Body of pancreas (tissue), 4 donors: ENCODE data around the gene VAPA. TPM values are rescaled to one million over a fixed set of nuclear protein-coding genes. Genes with fewer than 3 reads are reported as not detected.
"Not testable (repeated sequence)": the region's sequence is repeated elsewhere in the genome, so short reads cannot be mapped to it uniquely, and the experiment has no call there.

ENCODE experiments used
- ATAC-seq: fragments of 150-250 bp; one replicate; pipeline ENCODE4 v1.9.1; 2016
- DNase-seq, 4 donors: peaks; one replicate each; pipeline ENCODE4 v3.0.0-alpha.2; 2019
- H3K27ac ChIP-seq, 4 donors: fragments of 200-600 bp; sonication (generic); 1 replicate in 3 of 4; 2 replicates in 1 of 4; pipeline versions ENCODE4 v1.5.1 to v1.6.1; 2016 to 2019; ENCODE audit warnings: mild to moderate bottlenecking in 1 of 4, mixed read lengths in 1 of 4, moderate library complexity in 1 of 4
- H3K27me3 ChIP-seq, 2 donors: fragments of 200-600 bp; sonication (generic); one replicate each; pipeline ENCODE4 v1.6.0; 2016; ENCODE audit warnings: mild to moderate bottlenecking in 1 of 2
- H3K36me3 ChIP-seq, 2 donors: fragments of 200-600 bp; sonication (generic); replicated peaks in 1 of 2; 2 replicates each; pipeline ENCODE4 v1.5.1; 2016; ENCODE audit warnings: low read depth in 2 of 2; ENCODE audit not compliant: insufficient read depth in 1 of 2
- H3K4me1 ChIP-seq: fragments of 200-600 bp; sonication (generic); one replicate; pipeline ENCODE4 v1.6.0; 2016
- H3K4me3 ChIP-seq, 2 donors: fragments of 200-600 bp; sonication (generic); 1 replicate in 1 of 2; 2 replicates in 1 of 2; pipeline ENCODE4 v1.5.1; 2016 to 2019
- H3K9me3 ChIP-seq, 3 donors: fragments of 200-600 bp; sonication (generic); 1 replicate in 2 of 3; 2 replicates in 1 of 3; pipeline ENCODE4 v1.5.1; 2016
- POLR2A ChIP-seq, 3 donors: fragments of 450-650 bp; IDR thresholded peaks; one replicate each; pipeline ENCODE4 v1.6.1; 2016; ENCODE audit warnings: antibody characterized with exemption in 3 of 3, mild to moderate bottlenecking in 2 of 3
- WGBS, 2 donors: methylation state at CpG; one replicate each; pipeline ENCODE4 v1.1.5; 2017; 5-methylcytosine and 5-hydroxymethylcytosine counted together
- intact Hi-C: fragments of 100-400 bp; cut with DNase I; formaldehyde crosslinking; loops from one replicate; pipeline ENCODE4 v1.15.1; 2023
- total RNA-seq, 2 donors: library from RNA; depleted of rRNA; stranded (reverse); fragments of >200 nt; gene quantifications; one replicate each; pipeline ENCODE4 v1.1.0, GENCODE V29; 2016
- TF ChIP-seq, protein P1 (sequence below), 7 experiments: fragments of 450-650 bp in 4 of 7; fragments of 200-600 bp in 3 of 7; sonication (generic) in 3 of 7; IDR thresholded peaks; one replicate each; pipeline ENCODE4 v1.5.1; 2016 to 2019; ENCODE audit warnings: antibody characterized with exemption in 7 of 7

VAPA gene
- total RNA-seq, 2 donors from 2014 or later = 58.7 to 113 TPM

GRCh38 chr18:9885170-9886004 lies 28.4 kb upstream of the VAPA start, which contains the start of gene TXNDC2:
TXNDC2 (plus strand) TSS chr18:9885973; CDS start chr18:9886681, 708 bp downstream.
- no peak within 1 kb of the TSS for H3K4me3 ChIP-seq
- no peaks in the 10 kb centered on the region for H3K9me3 ChIP-seq
- 84 to 86% methylated on average over 8 of the region's 8 CpGs for WGBS, 2 donors
- no peaks in the 10 kb centered on the region for H3K27me3 ChIP-seq
- ATAC-seq (no peak), DNase-seq (no peak)
- no peaks in the 10 kb centered on the region for H3K4me1 ChIP-seq
- H3K36me3 ChIP-seq = no peaks in the 10 kb centered on the region
- TF ChIP-seq POLR2A (IDR thresholded peaks at IDR 0.05) = no peak
- TF ChIP-seq, protein P1, sequence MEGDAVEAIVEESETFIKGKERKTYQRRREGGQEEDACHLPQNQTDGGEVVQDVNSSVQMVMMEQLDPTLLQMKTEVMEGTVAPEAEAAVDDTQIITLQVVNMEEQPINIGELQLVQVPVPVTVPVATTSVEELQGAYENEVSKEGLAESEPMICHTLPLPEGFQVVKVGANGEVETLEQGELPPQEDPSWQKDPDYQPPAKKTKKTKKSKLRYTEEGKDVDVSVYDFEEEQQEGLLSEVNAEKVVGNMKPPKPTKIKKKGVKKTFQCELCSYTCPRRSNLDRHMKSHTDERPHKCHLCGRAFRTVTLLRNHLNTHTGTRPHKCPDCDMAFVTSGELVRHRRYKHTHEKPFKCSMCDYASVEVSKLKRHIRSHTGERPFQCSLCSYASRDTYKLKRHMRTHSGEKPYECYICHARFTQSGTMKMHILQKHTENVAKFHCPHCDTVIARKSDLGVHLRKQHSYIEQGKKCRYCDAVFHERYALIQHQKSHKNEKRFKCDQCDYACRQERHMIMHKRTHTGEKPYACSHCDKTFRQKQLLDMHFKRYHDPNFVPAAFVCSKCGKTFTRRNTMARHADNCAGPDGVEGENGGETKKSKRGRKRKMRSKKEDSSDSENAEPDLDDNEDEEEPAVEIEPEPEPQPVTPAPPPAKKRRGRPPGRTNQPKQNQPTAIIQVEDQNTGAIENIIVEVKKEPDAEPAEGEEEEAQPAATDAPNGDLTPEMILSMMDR (IDR thresholded peaks at IDR 0.05) = no peak
- no peak within 1 kb of the TSS for H3K27ac ChIP-seq
- intact Hi-C loops = no loop called here

DNA sequence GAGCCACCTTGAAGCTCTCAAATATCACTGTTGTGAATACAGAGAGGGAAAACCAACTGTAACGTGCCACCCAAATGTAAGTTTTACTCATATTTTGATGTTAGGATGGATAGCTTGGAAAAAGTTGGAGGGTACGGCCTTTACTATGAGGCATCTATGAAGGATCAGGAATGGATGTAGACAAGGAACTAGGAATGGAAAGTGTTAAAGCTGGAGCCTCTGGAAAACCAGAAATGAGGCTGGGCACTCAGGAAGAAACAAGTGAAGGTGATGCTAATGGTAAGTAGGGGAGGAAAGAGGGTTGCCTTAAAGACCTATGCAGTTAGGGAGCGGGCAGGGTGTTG lies 27.8 kb upstream of the VAPA start:
- no peaks in the 10 kb centered on the region for H3K4me1 ChIP-seq
- no peak overlapping the region for H3K27ac ChIP-seq
- 82 to 89% methylated on average over 3 of the region's 3 CpGs for WGBS, 2 donors
- no peaks in the 10 kb centered on the region for H3K36me3 ChIP-seq
- TF ChIP-seq, protein P1 (IDR thresholded peaks at IDR 0.05) = no peak
- no peak for TF ChIP-seq POLR2A (IDR thresholded peaks at IDR 0.05)
- H3K9me3 ChIP-seq = no peaks in the 10 kb centered on the region
- ATAC-seq = no peak
- intact Hi-C loops = no loop called here
- no peak overlapping the region for H3K4me3 ChIP-seq
- no peaks in the 10 kb centered on the region for H3K27me3 ChIP-seq
- DNase-seq = no peak

DNA sequence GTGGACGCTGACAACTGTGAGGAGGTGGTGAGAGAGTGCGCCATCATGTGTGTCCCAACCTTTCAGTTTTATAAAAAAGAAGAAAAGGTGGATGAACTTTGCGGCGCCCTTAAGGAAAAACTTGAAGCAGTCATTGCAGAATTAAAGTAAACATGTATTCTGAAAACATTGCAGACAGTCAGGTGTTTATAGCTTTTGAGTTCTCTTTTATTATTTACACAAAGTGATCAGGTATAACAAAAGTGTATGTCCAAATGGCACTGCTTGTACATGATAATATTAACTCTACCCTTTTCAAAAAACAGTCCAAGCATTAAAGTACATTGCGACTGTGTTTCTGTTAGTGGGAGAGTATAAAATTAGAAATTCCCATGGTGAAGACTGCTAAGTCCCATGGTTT lies 25.8 kb upstream of the VAPA start:
- WGBS, 2 donors = 88 to 93% methylated on average over 5 of the region's 5 CpGs

GRCh38 chr18:9890196-9890595 lies 23.6 kb upstream of the VAPA start:
- intact Hi-C loops = no loop called here
- ATAC-seq (no peak), DNase-seq (no peak)
- Histone ChIP-seq H3K4me1 (no peaks in the 10 kb centered on the region), H3K27me3 (no peaks in the 10 kb centered on the region), H3K9me3 (no peaks in the 10 kb centered on the region), H3K4me3 (no peak overlapping the region), H3K27ac (no peak overlapping the region), H3K36me3 (no peaks in the 10 kb centered on the region)
- WGBS, 2 donors = 89 to 92% methylated on average over 5 of the region's 5 CpGs
- TF ChIP-seq, protein P1 (IDR thresholded peaks at IDR 0.05) = no peak
- no peak for TF ChIP-seq POLR2A (IDR thresholded peaks at IDR 0.05)

More for the DNA sequence above, 25.8 kb upstream of the VAPA start:
- intact Hi-C loops = no loop called here
- DNase-seq = no peak
- no peak for ATAC-seq
- H3K9me3 ChIP-seq = no peaks in the 10 kb centered on the region
- H3K27ac ChIP-seq = no peak overlapping the region
- TF ChIP-seq, protein P1 (IDR thresholded peaks at IDR 0.05) = no peak
- TF ChIP-seq POLR2A (IDR thresholded peaks at IDR 0.05) = no peak
- H3K36me3 ChIP-seq = no peaks in the 10 kb centered on the region
- no peaks in the 10 kb centered on the region for H3K4me1 ChIP-seq
- no peak overlapping the region for H3K4me3 ChIP-seq
- no peaks in the 10 kb centered on the region for H3K27me3 ChIP-seq

DNA sequence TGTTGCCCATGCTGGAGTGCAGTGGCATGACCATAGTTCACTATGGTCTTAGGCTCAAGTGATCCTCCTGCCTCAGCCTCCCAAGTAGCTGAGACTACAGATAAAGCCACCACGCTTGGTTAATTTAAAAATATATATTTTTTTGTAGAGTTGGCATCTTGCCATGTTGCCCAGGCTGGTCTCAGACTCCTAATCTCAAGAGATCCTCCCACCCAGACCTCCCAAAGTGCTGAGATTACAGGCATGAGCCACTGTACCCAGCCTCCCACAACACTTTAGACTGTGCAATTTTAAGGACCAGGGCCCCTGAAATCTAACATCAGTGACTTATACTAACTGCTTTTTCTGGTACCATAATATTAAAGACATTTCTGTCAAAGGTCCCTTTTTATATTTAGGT lies 22.9 kb upstream of the VAPA start:
- Histone ChIP-seq H3K36me3 (no peaks in the 10 kb centered on the region), H3K27me3 (no peaks in the 10 kb centered on the region), H3K27ac (no peak overlapping the region), H3K4me1 (no peaks in the 10 kb centered on the region), H3K4me3 (no peak overlapping the region), H3K9me3 (no peaks in the 10 kb centered on the region)
- intact Hi-C loops = no loop called here
- DNase-seq (no peak), ATAC-seq (no peak)
- no peak for TF ChIP-seq POLR2A (IDR thresholded peaks at IDR 0.05)
- TF ChIP-seq, protein P1 (IDR thresholded peaks at IDR 0.05) = no peak
- WGBS, 2 donors = 62 to 94% methylated on average over 1 of the region's 1 CpG

- H3K27me3 ChIP-seq, H3K4me3 ChIP-seq, H3K36me3 ChIP-seq, DNase-seq, ATAC-seq, H3K9me3 ChIP-seq, H3K4me1 ChIP-seq, intact Hi-C loops, H3K27ac ChIP-seq: not testable (repeated sequence)
- WGBS, 2 donors = 73 to 79% methylated on average over 4 of the region's 4 CpGs
These were observed 22.3 kb upstream of the VAPA start for GRCh38 chr18:9891515-9891914.
